OCI-LY3 (cell line): ENCODE measurements around the gene TM9SF2.

Experiments used
- EZH2phosphoT487 ChIP-seq: fragments of 200-600 bp; shearing (Covaris generic); IDR thresholded peaks from 2 replicates; pipeline ENCODE4 v1.6.1; 2018; ENCODE audit warnings: antibody characterized with exemption, mixed run types, low read depth
- TF ChIP-seq, protein P1 (sequence below): fragments of 200-600, 300-600 bp; sonication (generic); IDR thresholded peaks from 2 replicates; pipeline ENCODE4 v1.5.1; 2014; ENCODE audit warnings: antibody characterized with exemption, low read length, low read depth

DNA sequence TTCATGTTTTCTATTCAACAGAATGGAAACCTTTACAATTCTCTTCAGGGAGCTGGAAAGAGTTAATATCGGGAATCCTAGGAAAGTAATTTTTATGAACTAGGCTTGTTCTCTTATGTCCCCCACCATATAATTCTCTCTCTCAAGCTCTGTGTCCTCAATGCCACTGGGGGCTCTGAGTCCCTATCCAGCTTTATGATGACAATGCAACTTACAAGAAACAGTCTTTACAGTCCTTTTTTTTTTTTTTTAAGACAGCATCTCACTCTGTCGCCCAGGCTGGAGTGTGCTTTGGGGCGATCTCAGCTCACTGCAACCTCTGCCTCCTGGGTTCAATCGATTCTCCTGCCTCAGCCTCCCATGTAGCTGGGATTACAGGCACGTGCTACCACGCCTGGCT lies 31.2 kb upstream of the TM9SF2 start:
- TF ChIP-seq, protein P1, sequence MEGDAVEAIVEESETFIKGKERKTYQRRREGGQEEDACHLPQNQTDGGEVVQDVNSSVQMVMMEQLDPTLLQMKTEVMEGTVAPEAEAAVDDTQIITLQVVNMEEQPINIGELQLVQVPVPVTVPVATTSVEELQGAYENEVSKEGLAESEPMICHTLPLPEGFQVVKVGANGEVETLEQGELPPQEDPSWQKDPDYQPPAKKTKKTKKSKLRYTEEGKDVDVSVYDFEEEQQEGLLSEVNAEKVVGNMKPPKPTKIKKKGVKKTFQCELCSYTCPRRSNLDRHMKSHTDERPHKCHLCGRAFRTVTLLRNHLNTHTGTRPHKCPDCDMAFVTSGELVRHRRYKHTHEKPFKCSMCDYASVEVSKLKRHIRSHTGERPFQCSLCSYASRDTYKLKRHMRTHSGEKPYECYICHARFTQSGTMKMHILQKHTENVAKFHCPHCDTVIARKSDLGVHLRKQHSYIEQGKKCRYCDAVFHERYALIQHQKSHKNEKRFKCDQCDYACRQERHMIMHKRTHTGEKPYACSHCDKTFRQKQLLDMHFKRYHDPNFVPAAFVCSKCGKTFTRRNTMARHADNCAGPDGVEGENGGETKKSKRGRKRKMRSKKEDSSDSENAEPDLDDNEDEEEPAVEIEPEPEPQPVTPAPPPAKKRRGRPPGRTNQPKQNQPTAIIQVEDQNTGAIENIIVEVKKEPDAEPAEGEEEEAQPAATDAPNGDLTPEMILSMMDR, result no peak
- TF ChIP-seq EZH2phosphoT487, result no peak
